ENCODE measurements around the gene MEF2C. TPM values are rescaled to one million over a fixed set of nuclear protein-coding genes. Genes with fewer than 3 reads are reported as not detected.

Gene MEF2C
- polyA plus RNA-seq, 1 donor: 42.4 TPM

DNA sequence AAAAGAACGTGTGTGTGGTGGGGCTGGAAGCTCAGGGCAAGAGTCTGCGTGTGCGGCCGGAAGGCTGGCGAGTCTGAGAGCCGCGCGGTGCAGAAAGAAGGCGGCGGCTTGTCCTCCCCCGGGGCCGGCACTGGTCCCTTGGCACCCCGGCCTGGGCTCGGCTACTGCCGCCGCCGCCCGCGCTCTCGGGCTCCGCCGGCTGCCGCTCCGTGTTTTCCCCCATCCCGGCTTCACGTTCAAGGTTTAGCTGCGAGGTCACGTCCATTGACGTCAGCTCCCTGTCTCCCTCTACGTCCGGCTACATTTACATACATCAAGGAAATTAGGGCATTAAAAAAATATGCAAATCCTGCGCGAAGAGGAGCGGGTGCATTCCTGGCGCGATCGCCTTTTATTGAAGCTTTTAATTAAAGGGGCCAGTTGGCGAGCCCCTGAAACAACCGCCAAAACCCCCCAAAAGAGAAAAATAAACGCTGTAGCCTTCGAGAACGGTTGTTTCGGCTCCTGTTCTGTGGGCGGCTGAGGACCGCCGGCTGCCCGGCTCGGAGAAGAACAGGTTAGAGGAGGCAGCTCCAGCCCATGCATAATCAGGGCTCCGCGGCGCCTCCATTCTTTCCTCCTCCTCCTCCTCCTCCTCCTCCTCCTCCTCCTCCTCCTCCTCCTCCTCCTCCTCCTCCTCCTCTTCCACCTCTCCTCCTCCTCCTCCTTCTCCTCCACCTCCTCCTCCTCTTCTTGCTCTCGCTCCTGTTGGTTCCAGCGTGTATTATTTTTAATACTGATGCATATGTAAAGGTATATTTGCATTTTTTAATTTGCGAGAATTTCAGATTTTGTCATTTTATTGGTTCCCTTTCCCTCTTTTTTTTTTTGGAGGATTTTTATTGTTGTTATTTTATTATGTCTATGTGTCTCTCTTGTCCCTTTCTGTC lies 207.0 kb downstream of the MEF2C start:
- no peak for DNase-seq

GRCh38 chr5:88675168-88675707 lies 207.7 kb downstream of the MEF2C start:
- no peak for DNase-seq

- DNase-seq: no peak
Measured at GRCh38 chr5:88674356-88675167, 208.4 kb downstream of the MEF2C start.

GRCh38 chr5:88673253-88674105 lies 209.5 kb downstream of the MEF2C start:
- no peak for DNase-seq

DNA sequence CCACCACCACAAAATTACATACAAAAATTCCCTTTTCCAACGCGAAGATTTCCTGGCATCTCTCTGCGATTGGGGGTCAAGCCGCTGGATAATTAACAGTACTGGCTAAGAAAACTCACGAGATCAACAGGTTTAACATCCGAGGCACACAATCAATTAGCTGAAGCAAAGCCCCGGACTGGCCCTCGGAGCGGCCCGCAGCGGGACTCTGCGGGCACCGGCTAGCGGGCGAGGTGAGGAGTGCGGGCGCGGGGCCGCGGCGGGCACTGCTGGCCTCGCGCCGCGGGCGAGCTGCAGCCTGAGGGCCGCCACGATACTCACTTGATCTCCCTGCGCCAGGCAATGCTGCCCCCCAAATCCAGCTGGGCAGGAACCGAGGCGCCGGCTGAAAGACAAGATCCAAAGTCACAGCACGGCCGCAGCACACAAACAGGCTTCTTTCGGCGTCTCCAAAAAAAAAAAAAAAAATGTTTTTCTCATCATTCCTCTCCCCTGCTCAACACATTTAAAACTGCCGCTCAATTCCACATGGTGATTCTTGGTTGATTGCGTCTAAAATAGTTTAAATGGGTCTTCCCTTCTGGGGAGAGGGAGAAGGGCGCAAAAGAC lies 210.2 kb downstream of the MEF2C start:
- DNase-seq: no peak

DNA sequence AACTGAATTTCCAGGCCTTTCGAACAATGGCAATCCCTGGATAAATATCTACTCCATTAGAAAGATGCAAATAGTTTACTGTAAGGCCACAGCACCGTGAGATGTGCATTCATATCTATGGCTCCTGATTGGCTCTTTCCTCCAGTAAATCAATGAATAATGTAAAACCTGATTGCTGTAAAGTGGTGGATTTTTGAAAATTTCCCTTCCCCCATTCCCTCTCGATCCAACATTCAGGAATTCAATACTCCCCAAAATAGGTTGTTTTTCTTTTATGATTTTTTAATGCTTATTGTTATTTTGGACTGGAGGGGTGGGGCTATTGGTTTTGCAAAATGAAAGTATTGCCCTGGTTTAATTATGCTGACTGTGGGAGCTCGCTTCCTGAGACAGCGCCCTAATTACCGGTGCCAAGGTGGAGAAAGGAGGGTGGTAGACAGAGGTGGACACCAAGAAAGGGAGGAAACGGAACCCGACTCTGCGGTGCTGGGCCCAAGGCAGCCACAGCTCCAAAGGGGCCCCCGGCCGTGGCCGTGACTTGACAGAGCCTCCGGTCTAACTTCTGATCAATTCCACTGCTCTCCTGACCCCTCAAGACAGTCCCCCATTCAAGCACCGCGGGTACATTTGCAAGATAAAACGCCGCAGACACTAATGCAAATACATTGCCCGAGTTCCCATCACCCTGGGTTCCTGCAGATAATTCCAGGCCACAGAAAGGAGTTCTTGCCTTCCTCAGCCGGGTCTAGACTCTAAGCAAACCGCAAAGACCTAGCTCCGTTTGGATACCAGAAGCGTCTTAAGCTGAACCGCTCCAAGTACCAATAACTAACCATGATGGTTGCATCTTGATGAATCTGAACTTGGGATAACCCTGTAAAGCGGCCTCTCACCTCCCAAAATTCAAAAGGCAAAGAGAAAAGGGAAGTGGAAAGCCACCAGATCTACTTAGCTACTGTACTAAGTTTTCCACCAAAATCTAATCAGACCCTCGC lies 211.2 kb downstream of the MEF2C start:
- DNase-seq: no peak

DNA sequence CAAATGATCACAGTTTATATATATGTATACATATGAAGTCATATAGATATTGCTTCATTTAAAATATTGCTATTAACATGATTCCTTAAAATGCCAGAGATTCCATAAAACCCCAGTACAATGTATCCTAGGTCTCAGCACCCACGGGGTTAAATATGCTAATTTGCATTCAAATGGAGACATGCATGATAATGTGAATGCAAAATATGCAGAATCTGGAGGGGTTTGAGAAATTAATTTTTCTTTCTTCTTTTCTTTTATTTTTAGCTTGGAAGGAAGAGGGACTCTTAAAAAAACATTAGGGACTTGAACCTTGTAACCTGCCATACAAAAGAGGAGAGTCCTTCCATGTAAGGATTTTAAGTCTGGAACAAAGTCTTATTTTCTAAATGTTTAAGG lies 211.9 kb downstream of the MEF2C start:
- DNase-seq: no peak

DNA sequence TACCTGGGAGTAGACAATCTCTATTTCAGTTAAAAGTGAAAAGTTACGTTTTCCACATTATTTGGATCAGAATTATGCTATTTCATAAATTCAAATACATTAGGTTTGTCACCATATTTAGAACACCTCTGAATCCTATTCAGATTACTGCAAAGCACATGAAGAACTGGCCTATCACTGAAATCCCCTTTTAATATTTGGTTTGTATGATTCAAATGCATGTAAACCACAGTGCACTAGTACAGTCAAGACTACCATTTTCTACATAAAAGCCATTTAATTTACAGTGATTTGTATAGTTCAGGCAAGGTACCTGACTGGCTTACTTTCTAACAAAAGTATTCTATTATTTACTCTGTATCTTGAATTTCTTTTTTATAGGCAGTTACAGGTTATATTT lies 212.5 kb downstream of the MEF2C start:
- DNase-seq: no peak

DNA sequence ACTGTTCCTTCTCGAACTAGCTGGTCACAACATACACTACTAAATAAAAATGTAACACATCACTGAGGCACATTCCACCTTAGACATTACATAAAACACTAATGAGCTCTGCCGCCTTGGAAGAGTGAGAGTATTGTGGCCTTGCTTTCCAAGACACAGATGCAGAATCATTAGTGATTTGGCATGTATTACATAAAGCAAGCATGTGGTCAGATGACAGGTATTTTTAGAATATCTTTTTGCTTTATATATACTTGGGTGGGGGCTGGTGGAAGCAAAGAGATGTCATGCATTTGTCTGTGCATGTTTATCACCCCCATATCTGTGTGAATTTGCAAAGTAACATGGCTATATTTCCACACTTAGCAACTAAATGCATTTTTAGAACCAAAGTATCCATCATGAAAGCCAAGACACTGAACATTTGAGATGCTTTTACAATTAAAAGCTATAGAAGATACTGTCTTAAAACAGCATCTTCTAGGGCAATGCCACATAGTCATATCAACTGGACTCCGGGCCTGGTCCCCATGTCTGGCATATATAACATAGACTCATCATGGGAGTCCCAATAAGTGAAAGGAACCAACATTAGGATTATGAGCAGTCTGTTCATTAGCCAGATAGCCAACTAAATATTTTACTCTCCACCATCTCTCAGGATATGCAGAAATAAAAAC lies 213.5 kb downstream of the MEF2C start:
- DNase-seq: no peak

- DNase-seq: no peak
Measured at GRCh38 chr5:88667496-88668201, 215.3 kb downstream of the MEF2C start.

All from left kidney (tissue), 2 donors.